Thyroid gland (tissue), 4 donors: ENCODE measurements around the gene OOSP1.
"Not testable (repeated sequence)": the region's sequence is repeated elsewhere in the genome, so short reads cannot be mapped to it uniquely, and the experiment has no call there.

Experiments used
- POLR2A ChIP-seq, 2 donors: fragments of 450-650 bp; IDR thresholded peaks; one replicate each; pipeline ENCODE4 v1.6.1; 2017; ENCODE audit warnings: antibody characterized with exemption in 2 of 2, mild to moderate bottlenecking in 2 of 2, moderate library complexity in 1 of 2
- TF ChIP-seq, protein P1 (sequence below), 6 experiments: fragments of 200-600 bp in 3 of 6; fragments of 450-650 bp in 3 of 6; sonication (generic) in 3 of 6; IDR thresholded peaks; one replicate each; pipeline ENCODE4 v1.5.1; 2016 to 2019; ENCODE audit warnings: antibody characterized with exemption in 6 of 6, mild to moderate bottlenecking in 2 of 6, inconsistent platforms in 1 of 6, moderate library complexity in 1 of 6

DNA sequence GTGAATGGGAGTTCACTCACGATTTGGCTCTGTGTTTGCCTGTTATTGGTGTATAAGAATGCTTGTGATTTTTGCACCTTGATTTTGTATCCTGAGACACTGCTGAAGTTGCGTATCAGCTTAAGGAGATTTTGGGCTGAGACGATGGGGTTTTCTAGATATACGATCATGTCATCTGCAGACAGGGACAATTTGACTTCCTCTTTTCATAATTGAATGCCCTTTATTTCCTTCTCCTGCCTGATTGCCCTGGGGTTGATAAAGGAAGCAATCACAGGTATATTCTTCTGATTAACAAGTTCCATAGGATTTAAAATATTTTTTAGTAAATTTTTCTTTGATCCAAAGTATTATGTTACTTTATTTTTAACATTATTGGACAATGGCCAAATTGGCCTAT lies 43.8 kb downstream of the OOSP1 start:
- TF ChIP-seq, protein P1, sequence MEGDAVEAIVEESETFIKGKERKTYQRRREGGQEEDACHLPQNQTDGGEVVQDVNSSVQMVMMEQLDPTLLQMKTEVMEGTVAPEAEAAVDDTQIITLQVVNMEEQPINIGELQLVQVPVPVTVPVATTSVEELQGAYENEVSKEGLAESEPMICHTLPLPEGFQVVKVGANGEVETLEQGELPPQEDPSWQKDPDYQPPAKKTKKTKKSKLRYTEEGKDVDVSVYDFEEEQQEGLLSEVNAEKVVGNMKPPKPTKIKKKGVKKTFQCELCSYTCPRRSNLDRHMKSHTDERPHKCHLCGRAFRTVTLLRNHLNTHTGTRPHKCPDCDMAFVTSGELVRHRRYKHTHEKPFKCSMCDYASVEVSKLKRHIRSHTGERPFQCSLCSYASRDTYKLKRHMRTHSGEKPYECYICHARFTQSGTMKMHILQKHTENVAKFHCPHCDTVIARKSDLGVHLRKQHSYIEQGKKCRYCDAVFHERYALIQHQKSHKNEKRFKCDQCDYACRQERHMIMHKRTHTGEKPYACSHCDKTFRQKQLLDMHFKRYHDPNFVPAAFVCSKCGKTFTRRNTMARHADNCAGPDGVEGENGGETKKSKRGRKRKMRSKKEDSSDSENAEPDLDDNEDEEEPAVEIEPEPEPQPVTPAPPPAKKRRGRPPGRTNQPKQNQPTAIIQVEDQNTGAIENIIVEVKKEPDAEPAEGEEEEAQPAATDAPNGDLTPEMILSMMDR (IDR thresholded peaks at IDR 0.05) = not testable (repeated sequence)
- TF ChIP-seq POLR2A (IDR thresholded peaks at IDR 0.05) = not testable (repeated sequence)
